GM12892 (cell line): Measurements from ENCODE around the gene ZBTB46.
"Not testable (repeated sequence)": the region's sequence is repeated elsewhere in the genome, so short reads cannot be mapped to it uniquely, and the experiment has no call there.

Experiments used
- DNase-seq: peaks from one replicate; pipeline ENCODE4 v3.0.0; 2011; ENCODE audit not compliant: insufficient read length
- FAIRE-seq: peaks from 2 replicates; lab custom pipeline; 2011; peaks lifted over from hg19 to GRCh38; lab: Jason Lieb, UNC
- POLR2A ChIP-seq: IDR thresholded peaks from 2 replicates; pipeline ENCODE4 v1.6.1; 2011; ENCODE audit warnings: low read depth, low read length, control low read depth
- POLR2AphosphoS5 ChIP-seq: IDR thresholded peaks from 2 replicates; pipeline ENCODE4 v1.6.1; 2011; ENCODE audit warnings: low read depth, low read length, control low read depth
- TAF1 ChIP-seq: IDR thresholded peaks from 2 replicates; pipeline ENCODE4 v1.6.1; 2011; ENCODE audit warnings: low read depth, mild to moderate bottlenecking, control low read depth, low read length, borderline replicate concordance

ZBTB46 gene

DNA sequence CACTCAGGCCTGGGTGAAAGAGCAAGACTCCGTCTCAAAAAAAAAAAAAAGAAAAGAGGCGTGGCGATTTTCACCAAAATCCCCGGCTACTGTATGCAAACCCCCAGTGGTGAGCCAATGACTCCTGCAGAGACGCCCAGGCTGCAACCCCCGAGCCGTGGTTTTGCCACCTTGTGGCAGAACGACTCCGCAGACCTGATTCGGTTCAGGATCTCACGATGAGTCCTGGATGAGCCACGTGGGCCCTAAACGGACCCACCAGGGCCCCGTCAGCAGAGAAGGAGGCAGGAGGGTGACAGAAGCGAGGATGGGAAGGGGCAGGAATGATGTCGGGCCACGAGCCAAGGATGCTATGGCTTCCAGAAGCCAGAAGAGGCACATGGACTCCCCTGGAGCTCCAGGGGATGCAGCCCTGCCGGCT, 49.0 kb downstream of the ZBTB46 start:
- FAIRE-seq (no peak), DNase-seq (no peak)
- no peak for TF ChIP-seq TAF1

- FAIRE-seq (no peak), DNase-seq (no peak)
- no peak for TF ChIP-seq TAF1
- TF ChIP-seq POLR2AphosphoS5 = no peak
- TF ChIP-seq POLR2A = no peak
Measured at GRCh38 chr20:63781181-63781580, 49.9 kb downstream of the ZBTB46 start.

- TF ChIP-seq TAF1 (no peak), POLR2AphosphoS5 (no peak), POLR2A (no peak)
- DNase-seq (no peak), FAIRE-seq (no peak)
Measured at GRCh38 chr20:63778857-63779256, 52.2 kb downstream of the ZBTB46 start.

DNA sequence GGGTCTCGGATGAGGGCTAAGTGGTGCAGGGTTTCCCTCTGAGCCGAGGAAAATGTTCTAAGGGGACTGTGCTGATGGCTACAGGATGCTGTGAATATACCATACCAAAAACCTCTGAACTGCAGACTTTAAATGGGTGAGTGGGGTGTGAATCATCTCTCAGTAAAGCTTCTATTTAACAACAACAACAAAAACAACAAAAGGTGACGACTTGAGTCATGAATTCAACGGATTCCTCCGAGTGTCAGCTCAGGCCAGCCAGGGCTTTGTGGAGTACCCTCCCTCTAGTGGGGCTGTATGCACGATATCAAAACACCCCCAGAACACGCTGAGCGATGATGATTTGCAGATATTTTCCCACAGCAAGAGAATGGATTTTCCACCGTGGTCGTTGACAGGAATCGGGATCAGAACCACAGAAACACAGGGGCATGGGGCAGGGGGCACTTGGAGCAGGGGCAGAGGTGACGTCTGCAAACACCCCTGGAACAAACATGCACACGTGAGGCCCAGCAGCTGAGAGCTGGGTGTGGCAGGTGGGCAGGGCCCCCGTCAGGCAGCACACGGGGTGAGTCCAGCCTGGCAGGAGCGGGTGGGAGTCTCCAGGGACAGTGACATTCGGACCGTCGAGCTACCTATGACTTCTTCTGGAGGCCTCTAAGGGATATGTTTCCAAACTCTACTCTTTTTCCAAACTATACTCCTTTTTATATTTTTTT, 52.9 kb downstream of the ZBTB46 start:
- DNase-seq (no peak), FAIRE-seq (no peak)
- TF ChIP-seq POLR2AphosphoS5 = no peak
- TF ChIP-seq POLR2A = no peak
- TF ChIP-seq TAF1 = no peak

- TF ChIP-seq TAF1 = no peak
- no peak for TF ChIP-seq POLR2AphosphoS5
- TF ChIP-seq POLR2A = no peak
- DNase-seq = no peak
- no peak for FAIRE-seq
Measured at GRCh38 chr20:63777614-63778013, 53.5 kb downstream of the ZBTB46 start.

GRCh38 chr20:63776875-63777274, 54.2 kb downstream of the ZBTB46 start:
- FAIRE-seq = not testable (repeated sequence)

GRCh38 chr20:63775096-63775978, 55.7 kb downstream of the ZBTB46 start:
- no peak for DNase-seq

More at GRCh38 chr20:63776875-63777274, 54.2 kb downstream of the ZBTB46 start:
- DNase-seq = not testable (repeated sequence)

GRCh38 chr20:63774306-63774705, 56.8 kb downstream of the ZBTB46 start:
- no peak for TF ChIP-seq POLR2A
- DNase-seq (no peak), FAIRE-seq (no peak)

More at GRCh38 chr20:63775096-63775978, 55.7 kb downstream of the ZBTB46 start:
- TF ChIP-seq POLR2AphosphoS5 (no peak), POLR2A (no peak), TAF1 (no peak)
- FAIRE-seq = no peak

DNA sequence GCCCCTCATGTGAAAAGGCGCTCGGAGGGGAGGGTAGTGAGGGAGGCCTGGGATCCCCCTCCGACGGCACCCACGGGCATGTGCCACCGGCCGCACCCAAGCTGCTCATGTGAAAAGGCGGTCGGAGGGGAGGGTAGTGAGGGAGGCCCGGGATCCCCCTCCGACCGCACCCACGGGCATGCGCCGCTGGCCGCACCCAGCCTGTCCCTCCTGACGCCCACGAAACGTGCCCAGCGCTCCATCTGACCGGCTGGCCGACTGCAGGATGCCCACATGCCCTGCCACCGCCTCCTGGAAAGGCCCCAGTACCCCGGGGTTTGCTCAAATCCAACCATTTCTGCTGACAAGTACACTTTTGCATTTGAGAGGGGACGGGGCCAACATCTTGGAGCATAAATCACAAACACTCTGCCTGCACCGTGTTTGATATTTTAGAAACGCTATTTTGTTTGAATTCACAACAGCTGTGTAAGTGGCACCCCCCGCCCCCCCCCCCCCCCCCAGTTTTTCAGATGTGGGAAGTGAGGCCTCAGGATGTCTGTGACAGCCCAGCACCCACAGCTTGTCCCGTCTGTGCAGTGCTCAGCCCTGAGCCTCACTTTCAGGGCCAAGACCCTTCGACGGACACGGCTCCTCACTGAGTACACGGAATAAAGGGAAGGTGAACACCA, 57.4 kb downstream of the ZBTB46 start:
- no peak for FAIRE-seq

GRCh38 chr20:63772781-63773518, 58.1 kb downstream of the ZBTB46 start:
- FAIRE-seq (no peak), DNase-seq (no peak)
- TF ChIP-seq POLR2A = no peak
- no peak for TF ChIP-seq POLR2AphosphoS5
- no peak for TF ChIP-seq TAF1

More for the DNA sequence above, 57.4 kb downstream of the ZBTB46 start:
- DNase-seq = no peak
- TF ChIP-seq POLR2AphosphoS5 (no peak), TAF1 (no peak), POLR2A (no peak)

DNA sequence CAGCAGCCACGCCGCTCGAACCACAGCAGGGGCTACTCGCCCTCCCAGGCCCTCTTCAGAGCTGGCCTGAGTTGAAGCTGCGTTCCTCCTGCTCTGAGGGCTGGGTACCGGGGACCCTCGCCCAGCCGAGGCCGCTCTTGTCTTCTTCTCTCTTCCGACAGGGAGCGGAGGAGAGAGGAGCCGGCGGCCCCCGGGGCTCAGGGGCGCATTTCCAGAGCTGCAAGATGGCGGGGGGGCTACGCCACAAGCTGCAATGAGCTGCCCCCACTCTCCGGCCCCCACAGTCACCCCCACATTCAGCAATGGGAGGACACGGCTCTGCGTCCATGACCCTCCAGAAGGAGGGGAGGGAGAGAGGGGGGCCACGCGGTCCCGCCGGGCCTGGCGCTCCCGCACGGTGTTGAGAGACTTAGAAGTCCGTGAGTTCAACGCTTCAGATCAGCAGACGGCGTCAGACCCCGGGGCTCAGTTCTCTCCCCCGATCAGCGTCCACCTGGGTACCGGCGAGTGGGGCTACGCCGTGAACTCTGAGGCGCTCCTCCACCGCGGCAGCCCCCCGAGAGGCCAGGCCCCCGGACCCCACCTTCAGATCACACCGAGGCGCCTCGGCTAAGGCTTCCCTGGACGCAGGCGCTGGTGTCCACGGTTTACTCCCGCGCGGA, 59.9 kb downstream of the ZBTB46 start:
- DNase-seq (no peak), FAIRE-seq (no peak)
- TF ChIP-seq TAF1 (no peak), POLR2AphosphoS5 (no peak), POLR2A (no peak)
